ENCODE measurements around the gene SHPK.

GRCh38 chr17:3590231-3590630 is 45.8 kb downstream of the SHPK start:
- TF ChIP-seq CTCF (IDR thresholded peaks at IDR 0.05) = no peak
- no peak for TF ChIP-seq POLR2AphosphoS5 (IDR thresholded peaks at IDR 0.05)

All from prostate gland (tissue), 2 donors.